HG02885 (cell line): ENCODE results near the gene GRAMD1C.
"Not testable (repeated sequence)": the region's sequence is repeated elsewhere in the genome, so short reads cannot be mapped to it uniquely, and the experiment has no call there.

Experiments used
- ATAC-seq: cut with Tn5 transposase; IDR thresholded peaks from one replicate; pipeline ENCODE4 v1.9.1; 2021; ENCODE audit warnings: mild to moderate bottlenecking; ENCODE audit not compliant: unreplicated experiment, poor library complexity

GRAMD1C gene

GRCh38 chr3:113838631-113839209 lies at the start of gene GRAMD1C:
Gene GRAMD1C, plus strand, starts transcription at chr3:113838788. Its CDS starts 122 bp downstream, at chr3:113838910.
- peak; percentile 95 for ATAC-seq

GRCh38 chr3:113791381-113791780 lies 47.2 kb upstream of the GRAMD1C start:
- no peak for ATAC-seq

- ATAC-seq, result no peak
Observed at GRCh38 chr3:113794526-113794925, 44.1 kb upstream of the GRAMD1C start.

GRCh38 chr3:113795693-113796092 lies 42.9 kb upstream of the GRAMD1C start:
- no peak for ATAC-seq

- no peak for ATAC-seq
Observed at GRCh38 chr3:113802795-113803455, 35.7 kb upstream of the GRAMD1C start.

- no peak for ATAC-seq
Observed at GRCh38 chr3:113804661-113805060, 33.9 kb upstream of the GRAMD1C start.

GRCh38 chr3:113805249-113805648 lies 33.3 kb upstream of the GRAMD1C start:
- ATAC-seq, result no peak

- ATAC-seq, result no peak
Observed at GRCh38 chr3:113812854-113813253, 25.7 kb upstream of the GRAMD1C start.

GRCh38 chr3:113819866-113820265 lies 18.7 kb upstream of the GRAMD1C start:
- no peak for ATAC-seq

- peak; percentile 79 for ATAC-seq
Observed at GRCh38 chr3:113825090-113825489, 13.5 kb upstream of the GRAMD1C start.

- ATAC-seq, result peak; percentile 37
Observed at GRCh38 chr3:113828600-113828999, 10.0 kb upstream of the GRAMD1C start.

GRCh38 chr3:113829576-113830354 lies 8.8 kb upstream of the GRAMD1C start:
- ATAC-seq, result peak; percentile 17

- ATAC-seq, result no peak
Observed at GRCh38 chr3:113831103-113831355, 7.6 kb upstream of the GRAMD1C start.

GRCh38 chr3:113832477-113833164 lies 6.0 kb upstream of the GRAMD1C start:
- peak; percentile 59 for ATAC-seq

GRCh38 chr3:113834983-113835382 lies 3.6 kb upstream of the GRAMD1C start:
- ATAC-seq, result no peak

- ATAC-seq, result no peak
Observed at GRCh38 chr3:113839551-113839950, 963 bp downstream of the GRAMD1C start.

GRCh38 chr3:113844622-113845222 lies 6.1 kb downstream of the GRAMD1C start:
- ATAC-seq, result no peak

GRCh38 chr3:113847247-113847646 lies 8.7 kb downstream of the GRAMD1C start:
- no peak for ATAC-seq

- ATAC-seq, result no peak
Observed at GRCh38 chr3:113847664-113848461, 9.3 kb downstream of the GRAMD1C start.

GRCh38 chr3:113849071-113849470 lies 10.5 kb downstream of the GRAMD1C start:
- not testable (repeated sequence) for ATAC-seq
